ENCODE data around the gene ZNF600. TPM values are rescaled to one million over a fixed set of nuclear protein-coding genes. Genes with fewer than 3 reads are reported as not detected.
"Not testable (repeated sequence)": the region's sequence is repeated elsewhere in the genome, so short reads cannot be mapped to it uniquely, and the experiment has no call there.

Gene ZNF600
- polyA plus RNA-seq, 1 donor, result 2.7 TPM

DNA sequence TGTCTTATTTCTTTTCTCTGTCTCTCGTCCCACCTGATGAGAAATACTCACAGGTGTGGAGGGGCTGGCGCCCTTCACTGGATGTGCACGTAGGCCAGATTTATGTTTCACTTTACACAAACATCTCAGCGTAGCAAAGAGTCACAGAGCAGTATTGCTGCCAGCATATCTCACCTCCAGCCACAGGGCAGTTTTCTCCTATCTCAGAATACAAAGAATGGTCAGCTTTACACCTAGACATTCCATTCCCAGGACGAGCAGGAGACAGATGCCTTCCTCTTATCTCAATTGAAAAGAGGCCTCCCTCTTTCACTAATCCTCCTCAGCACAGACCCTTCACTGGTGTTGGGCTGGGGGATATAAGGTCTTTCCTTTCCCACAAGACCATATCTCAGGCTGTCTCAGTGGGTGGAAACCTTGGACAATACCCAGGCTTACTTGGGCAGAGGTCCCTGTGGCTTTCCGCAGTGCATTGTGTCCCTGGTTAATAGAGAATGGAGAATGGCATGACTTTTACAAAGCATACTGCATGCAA lies 44.6 kb downstream of the ZNF600 start:
- DNase-seq (ENCODE audit: low read depth), result no peak

DNA sequence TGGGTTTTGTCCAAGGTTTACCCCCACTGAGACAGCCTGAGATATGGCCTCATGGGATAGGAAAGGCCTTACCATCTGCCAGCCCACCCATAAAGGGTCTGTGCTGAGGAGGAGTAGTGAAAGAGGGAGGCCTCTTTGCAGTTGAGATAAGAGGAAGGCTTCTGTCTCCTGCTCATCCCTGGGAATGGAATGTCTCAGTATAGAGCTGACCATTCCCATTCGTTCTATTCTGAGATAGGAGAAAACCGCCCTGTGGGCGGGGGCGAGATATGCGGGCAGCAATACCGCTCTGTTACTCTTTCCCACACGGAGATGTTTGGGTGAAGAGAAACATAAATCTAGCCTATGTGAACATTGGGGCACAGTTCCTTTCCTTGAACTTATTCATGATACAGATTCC lies 45.2 kb downstream of the ZNF600 start:
- DNase-seq (ENCODE audit: low read depth), result not testable (repeated sequence)

DNA sequence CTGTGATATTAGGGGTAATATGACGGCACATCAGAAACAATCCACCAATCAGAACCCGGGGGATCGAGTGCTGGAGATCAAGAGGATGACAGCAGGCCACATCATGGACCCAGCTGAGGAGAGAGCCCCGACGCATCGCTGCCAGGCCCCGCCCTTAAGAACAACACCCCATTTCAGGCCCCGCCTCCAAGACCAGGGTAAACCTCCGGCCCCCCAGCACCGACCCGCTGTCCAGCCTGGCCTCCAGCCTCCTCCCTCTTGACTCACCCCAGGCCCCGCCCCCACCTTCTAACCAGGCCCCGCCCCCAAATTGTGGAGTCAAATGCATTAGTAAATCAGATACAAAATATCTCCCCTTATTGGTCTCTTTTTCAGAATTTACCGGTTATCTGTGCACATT lies 47.0 kb downstream of the ZNF600 start:
- DNase-seq (ENCODE audit: low read depth), result no peak

DNA sequence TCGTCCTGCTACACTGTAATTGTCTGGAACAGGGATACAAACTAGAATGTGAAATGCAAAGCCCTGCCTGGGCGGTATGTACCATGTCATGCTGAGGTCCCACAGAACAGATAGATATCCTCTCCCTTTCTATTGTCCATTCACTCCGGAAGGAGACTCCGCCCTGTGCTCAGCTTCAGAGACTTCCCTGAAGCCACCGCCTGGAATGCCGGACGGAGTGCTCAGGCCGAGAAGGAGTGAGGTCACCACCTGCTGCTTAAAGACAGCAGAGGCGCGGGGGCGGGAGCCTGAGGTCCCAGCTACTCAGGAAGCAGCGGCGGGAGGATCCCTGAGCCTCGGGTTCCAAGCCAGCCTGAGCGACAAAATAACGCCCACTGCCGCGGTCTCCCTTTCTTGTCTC lies 50.9 kb downstream of the ZNF600 start:
- no peak for DNase-seq (ENCODE audit: low read depth)

DNA sequence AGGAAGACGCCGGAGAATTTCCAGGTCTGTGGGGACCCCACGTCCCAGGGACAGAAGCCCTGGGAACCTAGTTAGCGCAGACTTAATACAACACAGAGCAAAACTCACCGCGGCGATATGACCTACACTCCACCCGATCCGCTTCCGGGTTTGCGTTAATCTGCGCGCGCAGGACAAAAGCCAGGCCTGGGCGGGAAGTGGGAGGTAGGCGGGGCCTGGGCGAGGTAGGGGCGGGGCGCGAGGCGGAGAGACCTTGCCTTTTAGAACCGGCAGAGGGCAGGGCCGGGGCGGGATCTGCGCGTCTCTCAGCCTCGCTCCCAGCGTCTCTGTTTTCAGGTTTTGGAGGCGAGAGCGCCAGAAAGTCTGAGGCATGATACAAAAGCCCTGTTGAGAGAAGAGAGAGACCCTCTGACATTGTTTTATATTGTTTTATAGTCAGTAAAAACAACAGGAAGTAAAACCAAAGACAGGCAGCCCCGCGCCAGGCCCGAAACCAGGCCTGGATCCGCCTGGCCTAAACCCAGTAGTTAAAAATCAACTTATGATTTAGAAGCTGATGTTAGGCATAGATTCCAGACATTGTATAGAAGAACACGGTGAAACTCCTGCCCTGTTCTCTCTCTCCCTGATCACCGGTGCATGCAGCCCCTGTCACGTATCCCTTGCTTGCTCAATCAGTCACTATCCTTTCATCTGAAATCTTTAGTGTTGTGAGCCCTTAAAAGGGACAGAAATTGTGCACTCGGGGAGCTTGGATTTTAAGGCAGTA lies 51.5 kb downstream of the ZNF600 start, which contains the start of gene ZNF611:
Gene ZNF611 (minus strand): TSS at position 152 of the 769 bp plus-strand sequence. CDS start 19,150 bp downstream, outside the sequence.
- peak; percentile 71 for DNase-seq (ENCODE audit: low read depth)

DNA sequence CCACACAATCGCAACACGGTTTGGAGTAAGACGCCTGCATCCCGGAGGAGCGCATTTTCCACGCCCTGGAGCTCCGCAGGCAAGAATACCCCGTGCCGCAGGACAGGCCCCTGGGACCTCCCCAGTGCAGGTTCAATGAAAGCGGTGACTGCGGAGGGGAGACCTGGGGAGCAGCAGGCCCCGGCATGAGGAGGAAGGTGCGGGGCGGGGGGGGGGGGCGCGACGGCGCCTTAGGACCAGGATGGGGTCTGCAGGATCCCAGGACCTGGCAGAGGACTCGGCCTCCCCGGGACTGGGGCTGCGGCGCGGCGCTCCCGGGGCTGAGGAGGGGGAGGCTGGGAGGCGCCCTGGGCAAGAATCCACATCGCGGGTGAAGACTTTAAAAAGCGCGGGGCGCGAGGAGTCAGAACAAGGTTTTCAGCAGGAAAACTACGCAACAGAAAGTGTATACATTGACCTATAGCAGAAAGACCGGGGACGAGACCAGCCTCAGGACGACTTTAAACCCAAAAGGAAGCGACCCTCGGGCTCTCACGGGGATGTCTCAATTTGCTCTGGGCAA lies 52.2 kb downstream of the ZNF600 start:
- DNase-seq (ENCODE audit: low read depth), result no peak

DNA sequence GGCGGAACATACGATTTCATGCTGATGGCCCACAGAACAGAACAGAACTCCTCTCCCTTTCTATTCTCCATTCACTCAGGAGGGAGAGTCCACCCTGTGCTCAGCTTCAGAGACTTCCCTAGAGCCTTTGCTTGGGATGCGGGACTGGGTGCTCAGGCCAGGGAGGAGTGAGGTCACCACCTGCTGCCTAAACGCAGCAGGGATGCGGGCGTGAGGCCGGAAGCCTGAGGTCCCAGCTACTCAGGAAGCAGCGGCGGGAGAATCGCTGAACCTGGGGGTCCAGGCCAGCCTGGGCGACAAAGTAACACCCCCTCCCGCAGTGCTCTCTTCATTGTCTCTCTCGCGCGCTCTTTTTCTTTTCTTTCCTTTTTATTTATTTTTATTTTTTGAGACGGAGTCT lies 60.5 kb downstream of the ZNF600 start:
- DNase-seq (ENCODE audit: low read depth), result not testable (repeated sequence)

DNA sequence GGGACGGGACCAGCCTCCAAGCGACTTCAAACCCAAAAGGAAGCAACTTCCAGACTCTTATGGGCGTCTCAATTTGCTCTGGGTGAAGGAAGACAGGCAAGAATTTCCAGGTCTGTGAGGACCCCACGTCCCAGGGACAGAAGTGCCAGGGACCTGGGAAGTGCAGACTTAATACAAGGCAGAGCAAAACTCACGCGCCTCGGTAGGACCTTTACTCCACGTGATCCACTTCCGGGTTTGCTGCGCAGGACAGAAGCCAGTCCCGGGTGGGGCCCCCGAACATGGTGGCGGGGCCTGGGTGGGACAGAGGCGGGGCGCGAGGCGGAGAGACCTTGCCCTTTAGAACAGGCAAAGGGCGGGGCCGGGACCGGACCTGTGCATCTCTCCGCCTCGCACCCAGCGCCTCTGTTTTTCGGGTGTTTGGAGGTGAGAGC lies 61.0 kb downstream of the ZNF600 start:
- DNase-seq (ENCODE audit: low read depth), result no peak

DNA sequence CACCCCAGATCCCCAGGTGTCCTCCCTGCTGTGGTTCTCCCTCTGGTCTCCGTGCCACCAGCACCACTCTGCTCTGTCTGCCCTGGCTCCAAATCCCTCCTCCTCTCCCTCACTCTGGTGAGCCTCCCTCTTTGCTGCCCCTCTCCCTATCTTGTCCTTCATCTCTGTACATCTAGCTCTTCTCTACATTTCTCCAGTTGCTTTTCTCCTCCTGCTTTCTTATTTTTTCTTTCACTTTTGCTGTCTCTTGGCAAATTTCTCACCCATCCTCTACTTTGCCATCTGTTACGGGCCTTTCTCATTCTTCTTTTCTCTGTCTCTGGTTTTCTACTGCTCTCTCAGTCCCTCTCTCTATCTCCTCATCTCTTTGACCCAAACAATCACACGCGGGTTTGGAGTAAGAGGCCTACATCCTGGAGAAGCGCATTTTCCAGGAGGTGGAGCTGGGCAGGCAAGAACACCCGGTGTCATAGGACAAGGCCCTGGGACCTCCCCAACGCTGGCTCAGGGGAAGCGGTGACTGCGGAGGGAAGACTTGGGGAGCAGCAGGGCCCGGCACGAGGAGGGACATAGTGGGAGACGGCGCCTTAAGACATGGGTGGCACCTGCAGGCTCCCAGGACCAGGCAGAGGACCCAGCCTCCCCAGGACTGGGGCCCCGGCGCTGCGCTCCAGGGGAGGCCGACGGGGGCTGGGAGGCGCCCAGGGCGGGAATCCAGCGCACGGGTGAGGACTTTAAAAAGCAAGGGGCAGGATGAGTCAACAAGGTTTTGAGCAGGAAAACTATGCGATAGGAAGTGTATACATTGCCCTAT lies 61.7 kb downstream of the ZNF600 start:
- no peak for DNase-seq (ENCODE audit: low read depth)

DNA sequence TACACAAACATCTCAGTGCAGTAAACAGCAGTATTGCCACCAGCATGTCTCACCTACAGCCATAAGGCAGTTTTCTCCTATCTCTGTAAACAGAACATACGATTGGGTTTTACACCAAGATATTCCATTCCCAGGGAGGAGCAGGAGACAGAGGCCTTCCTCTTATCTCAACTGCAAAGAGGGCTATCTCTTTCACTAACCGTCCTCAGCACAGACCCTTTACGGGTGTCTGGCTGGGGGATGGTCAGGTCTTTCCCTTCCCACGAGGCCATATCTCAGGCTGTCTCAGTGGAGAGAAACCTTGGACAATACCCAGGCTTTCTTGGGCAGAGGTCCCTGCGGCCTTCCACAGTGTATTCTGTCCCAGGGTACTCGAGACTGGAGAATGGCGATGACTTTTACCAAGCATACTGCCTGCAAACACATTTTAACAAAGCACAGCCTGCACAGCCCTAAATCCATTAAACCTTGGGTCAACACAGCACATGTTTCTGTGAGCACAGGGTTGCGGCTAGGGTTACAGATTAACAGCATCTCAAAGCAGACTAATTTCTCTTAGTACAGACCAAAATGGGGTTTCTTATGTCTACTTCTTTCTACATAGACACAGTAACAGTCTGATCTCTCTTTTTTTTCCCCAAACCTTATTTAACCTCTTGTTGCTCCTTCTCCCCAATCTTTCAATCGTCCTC lies 62.5 kb downstream of the ZNF600 start:
- not testable (repeated sequence) for DNase-seq (ENCODE audit: low read depth)

DNA sequence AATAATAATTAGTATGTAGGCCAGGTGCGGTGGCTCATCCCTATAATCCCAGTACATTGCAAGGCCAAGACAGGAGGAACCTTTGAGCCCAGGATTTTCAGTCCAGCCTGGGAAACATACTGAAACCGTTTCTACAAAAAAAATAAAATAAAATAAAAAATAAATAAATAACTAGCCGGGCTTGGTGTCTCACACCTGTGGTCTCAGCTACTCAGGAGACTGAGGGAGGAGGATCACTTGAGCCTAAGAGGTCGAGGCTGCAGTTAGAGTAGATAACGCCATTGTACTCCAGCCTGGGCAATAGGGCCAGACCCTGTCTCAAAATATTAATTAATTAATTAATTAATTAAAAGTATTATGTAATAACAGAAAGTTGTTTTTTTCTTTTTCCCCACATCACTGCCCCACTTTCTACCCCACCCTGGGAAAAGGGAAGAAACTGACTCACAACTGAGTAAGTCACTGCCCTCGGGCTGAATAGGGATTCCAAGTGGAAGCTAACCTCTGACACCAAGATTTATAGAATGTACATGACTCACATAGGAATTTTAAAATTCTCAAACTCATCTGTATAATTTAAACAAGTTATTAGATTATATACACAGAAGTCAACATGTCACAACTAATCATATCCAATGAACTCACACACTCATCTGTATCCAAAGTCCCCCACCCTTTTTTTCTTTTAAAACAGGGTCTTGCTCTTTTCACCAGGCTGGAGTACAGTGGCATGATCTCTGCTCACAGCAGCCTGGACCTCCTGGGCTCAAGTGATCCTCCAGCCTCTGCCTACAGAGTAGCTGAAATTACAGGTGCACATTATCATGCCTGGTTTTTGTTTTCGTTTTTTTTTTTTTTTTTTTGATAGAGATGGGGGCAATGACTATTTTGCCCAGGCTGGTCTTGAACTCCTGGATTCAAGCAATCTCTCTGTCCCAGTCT lies 64.3 kb downstream of the ZNF600 start:
- DNase-seq (ENCODE audit: low read depth), result no peak

DNA sequence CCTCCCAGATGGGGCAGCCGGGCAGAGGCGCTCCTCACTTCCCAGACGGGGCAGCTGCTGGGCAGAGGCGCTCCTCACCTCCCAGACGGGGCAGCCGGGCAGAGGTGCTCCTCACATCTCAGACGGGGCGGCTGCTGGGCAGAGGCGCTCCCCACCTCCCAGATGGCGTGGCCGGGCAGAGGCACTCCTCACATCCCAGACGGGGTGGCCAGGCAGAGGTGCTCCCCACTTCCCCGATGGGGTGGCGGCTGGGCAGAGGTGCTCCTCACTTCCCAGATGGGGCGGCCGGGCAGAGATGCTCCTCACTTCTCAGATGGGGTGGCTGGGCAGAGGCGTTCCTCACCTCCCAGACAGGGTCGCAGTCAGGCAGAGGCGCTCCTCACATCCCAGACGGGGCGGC lies 66.0 kb downstream of the ZNF600 start:
- not testable (repeated sequence) for DNase-seq (ENCODE audit: low read depth)

DNA sequence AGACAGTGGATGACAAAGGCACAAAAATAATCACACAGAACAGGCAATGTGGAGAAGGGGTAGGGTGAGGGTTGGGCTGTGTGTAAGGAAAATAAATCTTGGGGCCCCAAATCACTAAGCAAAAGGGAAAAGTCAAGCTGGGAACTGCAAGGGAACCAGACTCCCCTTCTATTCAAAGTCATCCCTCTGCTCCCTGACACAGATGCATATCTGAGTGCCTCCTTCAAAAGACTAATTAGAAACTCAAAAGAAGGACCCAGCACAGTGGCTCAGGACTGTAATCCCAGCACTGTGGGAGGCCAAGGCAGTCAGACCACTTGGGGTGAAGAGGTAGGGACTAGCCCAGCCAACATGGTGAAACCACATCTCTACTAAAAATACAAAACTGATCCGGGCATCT lies 70.1 kb downstream of the ZNF600 start:
- no peak for DNase-seq (ENCODE audit: low read depth)

DNA sequence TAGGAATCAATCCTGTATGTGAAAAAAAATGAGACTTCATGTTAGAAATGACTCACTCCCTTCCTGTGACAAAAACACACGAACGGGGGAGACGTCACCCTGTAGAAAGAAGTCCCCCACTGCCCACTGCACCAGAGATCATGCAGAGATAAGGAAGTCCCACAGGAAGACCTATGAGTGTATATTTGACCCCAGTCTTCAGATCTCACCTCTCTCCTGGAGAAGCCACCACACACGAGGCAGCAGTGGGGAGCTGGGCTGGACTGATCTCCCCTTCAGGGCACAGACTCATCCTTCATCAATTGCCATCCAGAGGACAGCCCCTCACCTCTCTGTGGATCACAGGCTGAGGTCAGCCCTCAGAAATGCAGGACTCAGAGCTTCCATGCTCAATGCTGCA lies 70.7 kb downstream of the ZNF600 start:
- not testable (repeated sequence) for DNase-seq (ENCODE audit: low read depth)

DNA sequence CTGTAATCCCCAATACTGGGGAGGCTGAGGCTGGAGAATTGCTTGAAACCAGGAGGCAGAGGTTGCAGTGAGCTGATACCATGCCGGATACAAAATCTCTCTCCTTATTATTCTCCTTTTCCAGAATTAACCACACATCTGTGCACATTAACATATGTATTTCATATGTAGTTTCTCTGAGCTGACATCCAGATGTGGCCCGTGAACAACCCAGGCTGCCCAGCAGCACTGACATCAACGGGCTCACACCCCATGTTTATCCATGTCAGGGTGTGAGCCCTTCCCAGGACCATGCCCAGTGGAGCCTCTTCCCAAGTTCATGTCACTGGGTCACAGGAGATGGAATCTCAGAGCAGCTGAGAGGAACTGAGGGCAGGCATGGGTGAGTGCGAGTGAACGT lies 71.3 kb downstream of the ZNF600 start:
- not testable (repeated sequence) for DNase-seq (ENCODE audit: low read depth)

Other genes starting within 250 kb of the ZNF600 start
- 8.6 TPM for gene ZNF701, start 216.5 kb downstream of the ZNF600 start, polyA plus RNA-seq (ENCODE audit: insufficient read length)
- 53.9 TPM for gene ZNF83, start 148.4 kb downstream of the ZNF600 start, polyA plus RNA-seq (ENCODE audit: insufficient read length)
- 6.7 TPM for gene ZNF611, start 51.7 kb downstream of the ZNF600 start, polyA plus RNA-seq (ENCODE audit: insufficient read length)
- 8.2 TPM for gene ZNF28, start 34.8 kb upstream of the ZNF600 start, polyA plus RNA-seq (ENCODE audit: insufficient read length)
- 17.3 TPM for gene ZNF468, start 70.8 kb upstream of the ZNF600 start, polyA plus RNA-seq (ENCODE audit: insufficient read length)
- gene ZNF320, start 110.8 kb upstream of the ZNF600 start, polyA plus RNA-seq (ENCODE audit: insufficient read length), result 21.6 TPM
- 3.3 TPM for gene ZNF888, start 136.6 kb upstream of the ZNF600 start, polyA plus RNA-seq (ENCODE audit: insufficient read length)
- gene ZNF816, start 176.1 kb upstream of the ZNF600 start, polyA plus RNA-seq (ENCODE audit: insufficient read length), result 6.6 TPM
- not detected for gene ERVV-1, start 227.1 kb upstream of the ZNF600 start, polyA plus RNA-seq (ENCODE audit: insufficient read length)

Data from forelimb muscle (tissue), 1 donor.